Fibroblast of skin of abdomen (primary cell): ENCODE data around the gene OR2B3. TPM values are rescaled to one million over a fixed set of nuclear protein-coding genes. Genes with fewer than 3 reads are reported as not detected.
A peak's percentile ranks its signal among the peaks of the same experiment; 100 is the strongest.
"Not testable (repeated sequence)": the region's sequence is repeated elsewhere in the genome, so short reads cannot be mapped to it uniquely, and the experiment has no call there.

Experiments used
- DNase-seq: peaks from one replicate; pipeline ENCODE4 v3.0.0-alpha.2; 2013
- polyA plus RNA-seq, 2 experiments: library from polyadenylated mRNA; unstranded; fragments of 120-200 nt; gene quantifications; one replicate each; pipeline ENCODE4 v1.2.1, GENCODE V29; 2013; ENCODE audit not compliant: insufficient read length in 2 of 2

The OR2B3 gene
- not detected for polyA plus RNA-seq (2013, experiment 1 of 2; ENCODE audit: insufficient read length)
- polyA plus RNA-seq (2013, experiment 2 of 2; ENCODE audit: insufficient read length): not detected

- DNase-seq: no peak
These were observed at the start of gene OR2B3 for GRCh38 chr6:29087213-29087612. Gene OR2B3 (minus strand): TSS chr6:29087313. CDS start chr6:29087248, 65 bp downstream.

GRCh38 chr6:29131691-29132090, 44.6 kb upstream of the OR2B3 start:
- DNase-seq: no peak

- DNase-seq: no peak
These were observed 43.5 kb upstream of the OR2B3 start for GRCh38 chr6:29130644-29131043.

- DNase-seq: no peak
These were observed 42.4 kb upstream of the OR2B3 start for GRCh38 chr6:29129326-29130012.

GRCh38 chr6:29114964-29115363, 27.9 kb upstream of the OR2B3 start:
- DNase-seq: not testable (repeated sequence)

- no peak for DNase-seq
These were observed 25.0 kb upstream of the OR2B3 start for GRCh38 chr6:29112135-29112534.

- DNase-seq: no peak
These were observed 20.6 kb upstream of the OR2B3 start, which contains the start of gene OR2J3 for GRCh38 chr6:29107758-29108157. Gene OR2J3 (plus strand): TSS chr6:29108058. CDS start chr6:29111891, 3,833 bp downstream.

GRCh38 chr6:29099190-29099589, 12.1 kb upstream of the OR2B3 start, which contains the start of gene OR2J1:
Gene OR2J1 (plus strand): TSS chr6:29099490. CDS start chr6:29100943, 1,453 bp downstream.
- no peak for DNase-seq

- no peak for DNase-seq
These were observed 10.7 kb upstream of the OR2B3 start for GRCh38 chr6:29097803-29098202.

- DNase-seq: no peak
These were observed 5.8 kb upstream of the OR2B3 start for GRCh38 chr6:29092957-29093356.

GRCh38 chr6:29082457-29082856, 4.7 kb downstream of the OR2B3 start:
- no peak for DNase-seq

GRCh38 chr6:29081312-29081711, 5.8 kb downstream of the OR2B3 start:
- DNase-seq: no peak

GRCh38 chr6:29079203-29079602, 7.9 kb downstream of the OR2B3 start:
- DNase-seq: no peak

- peak; percentile 4 for DNase-seq
These were observed 15.0 kb downstream of the OR2B3 start for GRCh38 chr6:29071831-29072723.

- DNase-seq: no peak
These were observed 35.4 kb downstream of the OR2B3 start for GRCh38 chr6:29051680-29052079.

GRCh38 chr6:29045075-29045474, 42.0 kb downstream of the OR2B3 start, which contains the start of gene OR2W1:
Gene OR2W1 (minus strand): TSS chr6:29045175. CDS start chr6:29045175, 0 bp downstream.
- no peak for DNase-seq
